ENCODE results near the gene CLSTN1.

- TF ChIP-seq ZNF274 (IDR thresholded peaks at IDR 0.05; ENCODE audit: low read depth, low read length) = no peak
- no peak for TF ChIP-seq YY1 (IDR thresholded peaks at IDR 0.05; ENCODE audit: insufficient read depth, insufficient read length)
- no peak for TF ChIP-seq SUZ12 (IDR thresholded peaks at IDR 0.05; ENCODE audit: extremely low read depth, insufficient read depth, insufficient read length)
Measured at GRCh38 chr1:9720785-9721605, 102.8 kb downstream of the CLSTN1 start.
